Activated T-helper 9 cell treated with anti-CD3 and anti-CD28 coated beads, Interleukin-2, amount 50 U/mL, for 16 hours (primary cell): ENCODE measurements around the gene CATSPERD.
"Not testable (repeated sequence)": the region's sequence is repeated elsewhere in the genome, so short reads cannot be mapped to it uniquely, and the experiment has no call there.

Experiments used
- DNase-seq: peaks from one replicate; pipeline ENCODE4 v3.0.0-alpha.2; 2020; ENCODE audit warnings: low read depth

Gene CATSPERD

DNA sequence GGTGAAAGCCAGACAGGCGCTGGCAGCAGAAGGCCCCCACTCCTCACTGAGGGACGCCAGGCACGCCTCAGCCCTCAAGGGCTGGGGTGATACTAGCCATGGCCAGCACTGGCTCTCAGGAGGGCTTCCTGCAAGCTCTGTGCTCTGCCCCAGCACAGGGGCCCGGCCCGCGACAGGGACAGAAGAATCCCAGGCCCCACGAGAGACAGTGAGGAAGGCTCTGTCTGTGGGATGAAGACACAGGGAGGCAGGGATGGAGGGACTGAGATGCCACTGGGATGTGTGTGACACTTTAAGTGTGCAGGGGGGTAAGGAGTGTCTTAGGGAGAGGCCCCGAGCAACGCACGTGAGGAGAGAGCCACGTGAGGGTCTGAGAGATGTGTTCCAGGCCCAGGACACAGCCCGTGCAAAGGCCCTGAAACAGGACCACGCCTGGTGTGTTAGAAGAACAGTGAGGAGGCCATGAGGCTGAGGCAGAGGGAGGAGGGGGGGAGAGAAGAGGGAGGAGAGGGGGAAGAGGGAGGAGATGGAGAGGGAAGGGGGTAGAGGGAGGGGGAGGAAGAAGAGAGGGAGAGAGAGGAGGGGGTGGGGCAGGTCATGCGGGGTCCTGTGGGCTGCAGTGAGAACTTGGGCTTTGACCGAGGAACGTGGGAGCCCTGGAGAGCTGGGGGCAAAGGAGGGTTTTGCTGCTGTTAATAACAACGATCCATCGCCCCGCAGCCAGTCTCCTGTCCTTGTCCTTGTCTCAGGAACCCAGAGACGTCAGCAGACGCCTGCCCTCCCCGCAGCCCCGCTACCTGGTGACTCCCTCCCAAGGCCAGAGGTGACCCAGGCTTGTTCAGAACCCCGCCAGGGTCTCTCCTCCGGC is 23.2 kb upstream of the CATSPERD start:
- no peak for DNase-seq

GRCh38 chr19:5697890-5698634 is 22.4 kb upstream of the CATSPERD start:
- DNase-seq = no peak

DNA sequence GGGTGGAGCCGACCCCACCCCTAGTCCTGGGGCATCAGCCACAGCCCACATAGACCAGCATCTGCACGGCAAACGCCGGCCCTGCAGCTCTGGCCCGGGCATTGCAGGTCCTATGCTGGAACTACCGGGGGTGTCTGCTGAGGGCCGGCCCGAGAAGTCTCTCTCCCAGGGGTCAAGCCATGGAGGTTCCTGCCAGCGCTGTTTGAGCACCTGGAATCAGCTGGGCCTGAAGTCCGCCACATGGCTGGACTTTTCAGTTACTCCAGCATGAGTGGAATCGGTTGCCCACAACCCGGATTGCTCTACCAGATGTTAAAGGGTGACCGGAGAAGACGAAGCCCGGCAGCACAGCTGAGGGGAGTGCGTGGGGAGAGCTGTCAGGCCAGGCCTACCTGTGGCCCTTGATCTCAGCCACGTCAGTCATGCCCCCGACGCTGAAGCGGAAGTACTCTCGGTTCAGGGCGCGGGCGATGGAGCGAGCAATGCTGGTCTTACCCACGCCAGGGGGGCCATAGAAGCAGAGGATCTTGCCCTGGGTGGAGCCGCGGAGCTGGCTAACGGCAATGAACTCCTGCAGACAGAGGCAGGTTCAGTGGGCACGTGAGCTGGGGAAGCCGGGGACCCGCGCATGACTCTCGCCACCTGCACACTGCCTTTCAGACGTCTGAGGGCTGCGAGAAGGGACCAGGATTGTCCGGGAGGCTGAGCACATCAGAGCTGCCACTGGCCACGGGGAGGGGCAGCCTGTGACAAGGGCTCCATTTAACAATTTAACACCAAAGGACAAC is 21.6 kb upstream of the CATSPERD start:
- no peak for DNase-seq

DNA sequence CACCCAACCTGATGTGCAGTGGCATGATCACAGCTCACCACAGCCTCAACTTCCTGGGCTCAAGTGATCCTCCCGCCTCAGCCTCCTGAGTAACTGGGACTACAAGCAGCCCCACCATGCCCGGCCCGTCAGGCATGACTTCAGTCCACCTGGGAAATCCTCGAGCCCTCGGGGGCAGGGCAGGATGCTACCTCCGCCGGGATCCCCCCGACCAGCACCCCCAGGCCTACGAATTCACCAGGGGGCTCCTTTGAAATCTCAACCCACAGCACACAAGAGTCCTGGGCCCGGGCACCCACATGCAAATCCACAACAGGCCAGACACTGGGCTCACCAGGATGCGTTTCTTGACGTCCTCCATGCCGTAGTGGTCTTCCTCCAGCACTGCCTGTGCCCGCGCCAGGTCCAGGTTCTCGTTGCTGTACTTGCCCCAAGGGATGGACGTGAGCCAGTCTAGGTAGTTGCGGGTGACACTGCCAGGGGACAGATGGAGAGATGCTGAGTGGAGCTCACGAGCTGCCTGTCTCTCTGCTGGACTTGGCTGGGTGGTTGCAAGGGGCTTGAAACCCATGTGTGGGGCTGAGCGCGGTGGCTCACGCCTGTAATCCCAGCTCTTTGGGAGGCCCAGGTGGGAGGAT is 19.9 kb upstream of the CATSPERD start:
- no peak for DNase-seq

DNA sequence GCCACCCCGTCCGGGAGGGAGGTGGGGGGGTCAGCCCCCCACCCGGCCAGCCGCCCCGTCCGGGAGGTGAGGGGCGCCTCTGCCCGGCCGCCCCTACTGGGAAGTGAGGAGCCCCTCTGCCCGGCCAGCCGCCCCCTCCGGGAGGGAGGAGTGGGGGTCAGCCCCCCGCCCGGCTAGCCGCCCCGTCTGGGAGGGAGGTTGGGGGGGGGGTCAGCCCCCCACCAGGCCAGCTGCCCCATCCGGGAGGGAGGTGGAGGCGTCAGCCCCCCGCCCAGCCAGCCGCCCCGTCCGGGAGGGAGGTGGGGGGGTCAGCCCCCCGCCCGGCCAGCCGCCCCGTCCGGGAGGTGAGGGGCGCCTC is 18.4 kb upstream of the CATSPERD start:
- not testable (repeated sequence) for DNase-seq

DNA sequence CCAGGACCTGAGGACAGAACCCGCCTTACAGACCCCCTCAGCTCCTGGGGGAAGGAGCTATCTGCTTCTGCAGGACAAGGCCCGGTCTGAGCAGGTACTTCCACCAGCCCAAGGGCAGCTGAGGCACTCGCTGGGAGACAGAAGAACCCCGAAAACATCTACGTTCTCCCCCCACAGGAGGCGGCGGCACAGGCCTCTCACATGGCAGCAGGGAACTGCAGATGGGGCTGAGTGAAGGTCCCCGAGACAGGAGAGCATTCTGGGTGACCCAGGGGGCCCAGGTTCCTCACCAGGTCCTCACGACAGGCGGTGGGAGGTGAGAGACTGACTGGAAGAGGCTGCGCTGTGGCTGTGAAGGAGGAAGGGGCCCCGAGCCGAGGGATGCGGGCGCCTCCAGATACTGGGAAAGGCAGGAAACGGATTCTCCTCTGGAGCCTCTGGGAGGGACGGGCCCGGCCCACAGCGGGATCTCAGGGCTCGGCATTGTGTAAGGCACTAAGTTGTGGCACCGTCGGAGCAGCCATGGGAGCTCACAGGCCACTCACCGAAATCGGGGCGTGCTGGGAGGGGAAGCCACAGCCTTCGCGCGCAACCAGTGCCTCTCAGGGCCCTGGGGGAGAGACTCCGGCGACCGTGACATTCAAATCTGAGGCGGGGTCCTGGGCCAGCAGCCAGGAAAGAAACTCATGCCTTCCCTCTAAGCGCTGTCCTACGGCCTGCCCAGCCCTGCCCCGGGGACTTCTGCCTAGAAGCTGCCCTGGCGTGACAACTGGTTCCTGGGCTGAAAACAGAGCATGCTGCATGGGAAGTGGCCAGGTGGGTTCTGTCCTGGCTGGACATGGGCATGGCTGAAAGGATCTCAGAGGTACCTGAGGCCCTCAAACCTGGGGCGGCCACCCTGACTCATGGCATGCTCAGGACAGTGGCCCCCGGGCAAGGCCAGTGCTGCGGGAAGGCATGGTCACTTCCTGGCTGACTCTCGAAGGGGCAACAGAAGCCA is 16.3 kb upstream of the CATSPERD start:
- DNase-seq = no peak

DNA sequence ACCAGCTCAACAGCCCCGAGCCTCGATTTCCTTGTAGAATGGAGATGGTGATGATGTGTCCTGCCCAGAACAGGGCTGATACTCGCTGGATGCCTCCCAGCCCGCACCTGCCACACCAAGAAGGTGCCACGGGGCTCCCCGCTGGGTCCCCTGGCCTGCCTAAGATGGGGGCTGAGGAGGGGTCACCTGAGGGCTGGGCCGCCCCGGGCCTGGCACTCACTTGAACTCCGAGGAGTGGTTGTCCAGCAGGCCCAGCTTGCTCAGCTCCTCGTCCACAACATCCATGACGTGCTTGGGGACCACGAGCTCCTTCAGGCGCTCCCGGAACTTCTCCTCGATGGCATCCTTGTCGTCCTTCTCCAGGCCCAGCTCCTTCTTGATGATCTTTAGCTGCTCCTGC is 14.9 kb upstream of the CATSPERD start:
- DNase-seq = no peak

DNA sequence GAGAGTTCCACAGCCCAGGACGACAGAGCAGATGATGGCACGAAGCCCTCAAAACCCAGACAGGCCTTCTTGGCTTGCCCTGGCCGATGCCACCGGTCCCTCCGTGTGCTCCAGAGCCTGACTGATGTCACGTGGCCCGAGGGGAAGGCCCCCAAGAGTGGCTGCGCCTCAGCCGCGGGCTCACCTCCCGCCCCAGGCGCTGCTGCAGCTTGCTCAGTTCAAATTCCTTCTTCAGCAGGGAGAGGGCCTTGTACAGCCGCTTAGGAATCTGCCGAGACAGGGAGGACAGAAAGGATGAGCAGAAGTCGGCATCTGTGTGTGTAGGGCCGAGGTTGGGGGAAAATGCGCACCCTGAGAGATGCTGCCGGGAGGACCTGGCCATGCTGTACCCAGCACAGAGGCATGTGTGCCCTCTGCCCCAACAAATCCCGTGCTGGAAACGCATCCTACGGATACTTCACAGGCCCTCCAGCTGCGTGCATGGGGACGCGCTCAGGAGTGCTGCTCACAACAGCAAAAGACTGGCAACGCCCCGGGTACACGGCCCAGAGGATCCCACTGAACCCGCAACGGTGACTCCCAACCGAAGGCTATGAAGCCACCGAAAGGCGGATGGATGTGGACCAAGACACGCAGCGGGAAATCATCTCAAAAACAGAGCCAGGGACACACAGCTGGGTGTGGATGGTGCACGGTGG is 13.4 kb upstream of the CATSPERD start:
- DNase-seq = no peak

- no peak for DNase-seq
Measured at GRCh38 chr19:5707576-5708575, 12.6 kb upstream of the CATSPERD start.

- DNase-seq = no peak
Measured at GRCh38 chr19:5711025-5711424, 9.4 kb upstream of the CATSPERD start.

- no peak for DNase-seq
Measured at GRCh38 chr19:5711713-5712161, 8.7 kb upstream of the CATSPERD start.

DNA sequence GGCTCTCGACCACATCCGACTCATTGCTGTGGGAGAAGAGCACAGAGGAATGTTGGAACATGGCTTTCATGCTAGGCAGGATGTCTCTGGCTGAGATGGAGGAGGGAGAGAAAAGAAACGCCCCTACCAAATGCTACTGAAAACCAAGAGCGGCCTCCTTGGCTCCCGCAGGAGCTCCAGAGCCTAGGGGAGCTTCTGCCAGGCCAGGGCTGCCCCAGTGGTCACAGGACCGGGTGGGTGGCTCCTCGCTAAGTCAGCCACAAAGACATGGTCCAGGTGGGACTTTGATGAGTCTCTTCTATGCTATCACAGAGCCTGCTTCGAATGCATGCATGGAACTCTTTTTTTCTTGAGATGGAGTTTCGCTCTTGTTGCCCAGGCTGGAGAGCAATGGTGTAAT is 7.2 kb upstream of the CATSPERD start:
- DNase-seq = no peak

- no peak for DNase-seq
Measured at GRCh38 chr19:5714816-5715215, 5.6 kb upstream of the CATSPERD start.

DNA sequence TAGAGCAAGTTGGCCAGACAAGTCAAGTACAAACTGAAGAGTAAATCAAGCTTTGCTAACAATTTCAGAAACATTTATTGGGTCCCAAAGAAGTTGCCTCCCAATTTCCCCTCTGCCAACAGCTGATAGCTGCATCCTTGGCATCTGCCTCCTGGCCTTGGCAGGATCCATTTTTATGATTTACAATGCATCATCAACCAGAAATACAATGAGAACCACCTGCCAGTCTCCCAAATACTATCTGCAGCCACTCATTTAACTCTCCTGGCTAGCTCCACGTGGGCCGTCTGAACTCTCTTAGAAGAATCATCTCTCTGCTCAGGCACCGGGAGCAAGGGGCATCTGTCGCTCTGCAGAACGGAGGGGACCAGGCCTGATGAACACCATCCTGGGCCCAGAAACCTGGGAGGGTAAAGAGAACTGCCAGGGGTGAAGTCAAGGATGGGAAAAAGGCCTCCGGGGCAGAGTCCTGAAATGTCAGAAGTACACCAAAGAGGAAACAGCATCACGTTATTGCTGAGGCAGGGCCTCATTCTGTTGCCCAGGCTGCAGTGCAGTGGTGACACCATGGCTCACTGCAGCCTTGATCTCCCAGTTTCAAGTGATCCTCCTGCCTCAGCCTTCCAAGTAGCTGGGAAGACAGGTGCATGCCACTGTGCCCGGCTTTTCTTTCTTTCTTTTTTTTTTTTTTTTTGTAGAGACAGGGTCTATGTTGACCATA is 3.1 kb upstream of the CATSPERD start:
- no peak for DNase-seq

DNA sequence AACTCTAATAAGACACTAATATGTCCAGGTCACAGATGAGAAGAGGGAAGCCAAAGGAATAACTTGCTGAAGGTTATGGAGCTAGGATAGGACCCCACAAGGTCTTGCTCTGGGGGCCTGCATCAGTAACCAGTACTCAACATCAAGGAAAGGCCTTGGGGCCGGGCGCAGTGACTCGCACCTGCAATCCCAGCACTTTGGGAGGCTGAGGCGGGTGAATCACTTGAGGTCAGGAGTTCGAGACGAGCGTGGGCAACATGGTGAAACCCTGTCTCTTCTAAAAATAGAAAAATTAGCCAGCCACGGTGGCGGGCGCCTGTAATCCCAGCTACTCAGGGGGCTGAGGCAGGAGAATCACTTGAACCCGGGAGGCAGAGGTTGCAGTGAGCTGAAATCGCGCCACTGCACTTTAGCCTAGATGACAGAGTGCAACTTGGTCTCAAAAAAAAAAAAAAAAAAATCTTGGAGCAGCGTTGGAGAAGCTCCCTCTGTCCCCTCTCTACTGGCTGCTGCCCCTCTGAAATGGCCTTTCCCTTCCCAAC is 2.3 kb upstream of the CATSPERD start:
- DNase-seq = peak; percentile 56

- DNase-seq = peak; percentile 38
Measured at GRCh38 chr19:5718579-5719273, 1.7 kb upstream of the CATSPERD start.

- peak; percentile 22 for DNase-seq
Measured at GRCh38 chr19:5719274-5719960, 1.0 kb upstream of the CATSPERD start.
